GM19452 (cell line): ENCODE data around the gene KLHL20.

Source experiments
- ATAC-seq: cut with Tn5 transposase; IDR thresholded peaks from one replicate; pipeline ENCODE4 v1.9.1; 2021; ENCODE audit not compliant: unreplicated experiment

The KLHL20 gene

DNA sequence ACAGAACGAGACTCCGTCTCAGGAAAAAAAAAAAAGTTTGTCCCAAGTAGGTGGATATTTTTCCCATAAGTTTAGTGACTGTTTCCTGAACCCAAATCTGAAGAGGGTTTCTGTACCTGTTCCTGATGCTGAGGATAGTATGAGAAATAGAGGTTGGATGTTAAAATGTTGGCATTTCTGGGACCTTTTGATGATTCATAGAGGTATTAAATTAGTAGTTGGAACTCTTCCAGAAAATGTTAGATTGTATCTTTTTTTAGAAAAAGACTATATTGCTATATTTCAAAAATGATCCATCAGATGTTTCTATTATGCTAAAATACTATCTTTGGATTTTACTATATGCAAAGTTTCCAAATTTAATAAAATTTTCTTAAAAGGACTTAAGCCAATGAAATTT is 112.8 kb downstream of the KLHL20 start:
- no peak for ATAC-seq

DNA sequence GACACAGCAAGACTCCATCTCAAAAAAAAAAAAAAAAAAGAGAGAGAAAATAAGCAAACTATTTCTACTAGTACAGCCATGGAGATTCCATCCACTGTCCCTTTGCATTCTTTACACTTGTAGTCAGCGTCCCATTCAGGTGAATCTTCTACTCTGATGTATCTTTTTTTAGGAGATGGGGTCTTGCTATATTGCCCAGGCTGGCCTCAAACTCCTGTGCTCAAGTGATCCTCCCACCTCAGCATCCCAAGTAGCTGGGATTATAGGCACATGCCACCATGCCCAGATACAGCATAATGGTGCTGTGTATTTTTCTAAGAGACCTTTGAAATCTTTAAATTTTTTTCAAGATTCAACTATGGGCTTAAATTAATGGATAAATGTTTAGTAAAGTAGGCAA is 118.0 kb downstream of the KLHL20 start:
- ATAC-seq: no peak
